Esophagus muscularis mucosa (tissue), 3 donors: Measurements from ENCODE around the gene PPP3CA.

Experiments
- CTCF ChIP-seq, 3 experiments: fragments of 200-600 bp in 2 of 3; fragments of 450-650 bp in 1 of 3; sonication (generic) in 2 of 3; IDR thresholded peaks; one replicate each; pipeline ENCODE4 v1.5.1; 2017 to 2019; ENCODE audit warnings: antibody characterized with exemption in 3 of 3, mild to moderate bottlenecking in 2 of 3, moderate library complexity in 1 of 3
- POLR2AphosphoS5 ChIP-seq, 2 donors: sonication (generic); formaldehyde crosslinking; IDR thresholded peaks; one replicate each; pipeline ENCODE4 v1.6.1; 2017; ENCODE audit warnings: antibody characterized with exemption in 2 of 2

- TF ChIP-seq CTCF (IDR thresholded peaks at IDR 0.05) (no peak), POLR2AphosphoS5 (IDR thresholded peaks at IDR 0.05) (no peak)
Observed at GRCh38 chr4:100977746-100978397, 369.5 kb downstream of the PPP3CA start.
